HepG2 (cell line): Measurements from ENCODE around the gene HCFC2. TPM values are rescaled to one million over a fixed set of nuclear protein-coding genes. Genes with fewer than 3 reads are reported as not detected.
A peak's percentile ranks its signal among the peaks of the same experiment; 100 is the strongest.

Source experiments
- ARNTL ChIP-seq: sonication (generic); formaldehyde crosslinking; IDR thresholded peaks from 2 replicates; pipeline ENCODE4 v1.4.0; 2020; ENCODE audit warnings: mild to moderate bottlenecking, missing genetic modification reagents
- EP300 ChIP-seq, 3 experiments: sonication (generic) in 1 of 3; formaldehyde crosslinking in 1 of 3; IDR thresholded peaks; 2 replicates each; pipeline versions ENCODE4 v1.5.1 to v1.6.1; 2011 to 2020; ENCODE audit warnings: low read depth in 2 of 3, low read length in 2 of 3, borderline replicate concordance in 1 of 3, improper control_type of control experiment in 1 of 3, mild to moderate bottlenecking in 1 of 3, missing genetic modification reagents in 1 of 3, moderate library complexity in 1 of 3
- FOXJ3 ChIP-seq: sonication (generic); formaldehyde crosslinking; IDR thresholded peaks from 2 replicates; pipeline ENCODE4 v1.4.0; 2020; ENCODE audit warnings: missing genetic modification reagents, mild to moderate bottlenecking, borderline replicate concordance
- HOMEZ ChIP-seq: IDR thresholded peaks from 2 replicates; pipeline ENCODE4 v1.6.1; 2016; ENCODE audit warnings: low read depth
- MTERF4 ChIP-seq: sonication (generic); formaldehyde crosslinking; IDR thresholded peaks from 2 replicates; pipeline ENCODE4 v1.8.0; 2023; ENCODE audit warnings: mild to moderate bottlenecking, missing genetic modification reagents
- NR2C2 ChIP-seq: sonication (generic); formaldehyde crosslinking; IDR thresholded peaks from 2 replicates; pipeline ENCODE4 v1.4.0; 2020; ENCODE audit warnings: missing genetic modification reagents, mild to moderate bottlenecking, moderate library complexity, borderline replicate concordance
- PRDM4 ChIP-seq: sonication (generic); formaldehyde crosslinking; IDR thresholded peaks from 2 replicates; pipeline ENCODE4 v1.9.0; 2021; ENCODE audit warnings: missing genetic modification reagents, borderline replicate concordance
- SKI ChIP-seq: fragments of 450-650 bp; IDR thresholded peaks from one replicate; pipeline ENCODE4 v1.6.1; 2018; ENCODE audit warnings: mild to moderate bottlenecking; ENCODE audit not compliant: partially characterized antibody
- THAP11 ChIP-seq: IDR thresholded peaks from 2 replicates; pipeline ENCODE4 v1.6.1; 2016; ENCODE audit warnings: missing biosample characterization, missing genetic modification reagents
- TRIM24 ChIP-seq: sonication (generic); formaldehyde crosslinking; IDR thresholded peaks from 2 replicates; pipeline ENCODE4 v1.8.0; 2022; ENCODE audit warnings: mild to moderate bottlenecking, missing genetic modification reagents
- WIZ ChIP-seq: sonication (generic); formaldehyde crosslinking; IDR thresholded peaks from 2 replicates; pipeline ENCODE4 v1.5.1; 2020; ENCODE audit warnings: mild to moderate bottlenecking, missing genetic modification reagents
- ZBTB21 ChIP-seq: sonication (generic); formaldehyde crosslinking; IDR thresholded peaks from 2 replicates; pipeline ENCODE4 v1.4.0; 2020; ENCODE audit warnings: missing genetic modification reagents
- ZNF224 ChIP-seq: sonication (generic); formaldehyde crosslinking; IDR thresholded peaks from 2 replicates; pipeline ENCODE4 v1.5.0; 2020; ENCODE audit warnings: mild to moderate bottlenecking, missing genetic modification reagents
- ZNF275 ChIP-seq: sonication (generic); formaldehyde crosslinking; IDR thresholded peaks from 2 replicates; pipeline ENCODE4 v1.8.0; 2022; ENCODE audit warnings: missing genetic modification reagents, mild to moderate bottlenecking, inconsistent platforms, borderline replicate concordance
- ZNF580 ChIP-seq: IDR thresholded peaks from 2 replicates; pipeline ENCODE4 v1.6.1; 2016; ENCODE audit warnings: low read depth, borderline replicate concordance
- ZNF772 ChIP-seq: sonication (generic); formaldehyde crosslinking; IDR thresholded peaks from 2 replicates; pipeline ENCODE4 v1.5.0; 2020; ENCODE audit warnings: mild to moderate bottlenecking, missing genetic modification reagents
- ZNF788 ChIP-seq: sonication (generic); formaldehyde crosslinking; IDR thresholded peaks from 2 replicates; pipeline ENCODE4 v1.5.0; 2020; ENCODE audit warnings: mild to moderate bottlenecking, missing genetic modification reagents, borderline replicate concordance
- polyA plus RNA-seq, 8 experiments: library from polyadenylated mRNA; depleted of rRNA in 3 of 8; stranded (reverse) in 7 of 8; unstranded in 1 of 8; fragments of >200 nt; fragmentation: Illumina TruSeq in 4 of 8; extraction: Trizol in 4 of 8; gene quantifications; 2 replicates each; pipeline versions ENCODE4 v1.2.1 to v1.2.3, GENCODE V29; 2011 to 2016; ENCODE audit warnings: low read depth in 4 of 8, missing spikeins in 1 of 8, mixed read lengths in 1 of 8; ENCODE audit not compliant: insufficient read depth in 1 of 8
- total RNA-seq, 5 experiments: library from RNA; depleted of rRNA; stranded (reverse); fragments of >200 nt; fragmentation: Illumina TruSeq; extraction: Trizol; gene quantifications; 2 replicates each; pipeline ENCODE4 v1.2.3, GENCODE V29; 2016; ENCODE audit warnings: low read depth in 1 of 5

HCFC2 gene
- total and polyA plus RNA-seq, 2 of the 13 experiments (the other 11 are each of a cell fraction or from before 2014, with no cell fraction given), result 3.7 to 4.9 TPM

- no peak for TF ChIP-seq ZNF275 (CRISPR knock-in tag)
- TF ChIP-seq MTERF4 (CRISPR knock-in tag), result 0 out of 2 replicates have a peak, but pooled peaks have one; percentile 55
- TF ChIP-seq ARNTL, result no peak
- TF ChIP-seq ZNF224 (CRISPR knock-in tag), result no peak; the same call in 1 of the 2 replicates
- TF ChIP-seq ZNF772, result peak; percentile 80
- peak; percentile 54 for TF ChIP-seq SKI
- TF ChIP-seq THAP11, result peak; percentile 73
- no peak for TF ChIP-seq FOXJ3 (CRISPR knock-in tag)
- TF ChIP-seq NR2C2 (CRISPR knock-in tag), result no peak
- TF ChIP-seq HOMEZ (CRISPR knock-in tag), result no peak; the same call in 1 of the 2 replicates
- no peak for TF ChIP-seq ZBTB21 (CRISPR knock-in tag)
- no peak for TF ChIP-seq ZNF580 (CRISPR knock-in tag)
- TF ChIP-seq TRIM24 (CRISPR knock-in tag), result no peak
- no peak for TF ChIP-seq PRDM4 (CRISPR knock-in tag)
- peak; percentile 52; the same call in 1 of the 2 replicates for TF ChIP-seq ZNF788 (CRISPR knock-in tag)
- 0 out of 2 replicates have a peak, but pooled peaks have one; percentile 80 for TF ChIP-seq WIZ (CRISPR knock-in tag)
- peak in 1 of 2 experiments; percentile 99; a peak in 2 of 4 replicates for TF ChIP-seq EP300 (IDR thresholded peaks at IDR 0.05; ENCODE audit: low read depth in 2 of 2, low read length in 2 of 2)
- no peak for TF ChIP-seq EP300 (CRISPR knock-in tag; IDR thresholded peaks at IDR 0.05; ENCODE audit: borderline replicate concordance)
Observed at GRCh38 chr12:104137902-104138796, 73.8 kb downstream of the HCFC2 start, which contains the start of gene NFYB (continued).
